NCI-H146 (cell line): ENCODE results near the gene COL5A1.
"Not testable (repeated sequence)": the region's sequence is repeated elsewhere in the genome, so short reads cannot be mapped to it uniquely, and the experiment has no call there.

Experiments
- DNase-seq: peaks from one replicate; lab custom pipeline; 2025; lab: John Stamatoyannopoulos, UW

Gene COL5A1

GRCh38 chr9:134837529-134837928 is 195.9 kb downstream of the COL5A1 start:
- DNase-seq = no peak

- no peak for DNase-seq
These were observed 197.2 kb downstream of the COL5A1 start for GRCh38 chr9:134838651-134839454.

- DNase-seq = no peak
These were observed 198.0 kb downstream of the COL5A1 start for GRCh38 chr9:134839455-134840125.

GRCh38 chr9:134840511-134840910 is 198.9 kb downstream of the COL5A1 start:
- DNase-seq = no peak

- no peak for DNase-seq
These were observed 199.7 kb downstream of the COL5A1 start for GRCh38 chr9:134841180-134841904.

GRCh38 chr9:134842321-134842720 is 200.7 kb downstream of the COL5A1 start:
- no peak for DNase-seq

- no peak for DNase-seq
These were observed 202.1 kb downstream of the COL5A1 start for GRCh38 chr9:134843740-134844139.

- no peak for DNase-seq
These were observed 203.2 kb downstream of the COL5A1 start for GRCh38 chr9:134844821-134845220.

GRCh38 chr9:134846187-134846586 is 204.6 kb downstream of the COL5A1 start:
- no peak for DNase-seq

GRCh38 chr9:134846699-134847098 is 205.1 kb downstream of the COL5A1 start:
- DNase-seq = no peak

- no peak for DNase-seq
These were observed 205.5 kb downstream of the COL5A1 start for GRCh38 chr9:134847138-134847537.

GRCh38 chr9:134847752-134848432 is 206.3 kb downstream of the COL5A1 start:
- DNase-seq = no peak

- no peak for DNase-seq
These were observed 206.9 kb downstream of the COL5A1 start for GRCh38 chr9:134848504-134848903.

GRCh38 chr9:134850611-134851010 is 209.0 kb downstream of the COL5A1 start:
- no peak for DNase-seq

GRCh38 chr9:134851020-134851419 is 209.4 kb downstream of the COL5A1 start:
- no peak for DNase-seq

GRCh38 chr9:134852906-134853654 is 211.5 kb downstream of the COL5A1 start:
- no peak for DNase-seq

GRCh38 chr9:134853893-134854292 is 212.3 kb downstream of the COL5A1 start:
- DNase-seq = no peak

- DNase-seq = no peak
These were observed 213.0 kb downstream of the COL5A1 start for GRCh38 chr9:134854541-134854981.

- no peak for DNase-seq
These were observed 213.8 kb downstream of the COL5A1 start for GRCh38 chr9:134855231-134855899.

GRCh38 chr9:134855900-134856377 is 214.3 kb downstream of the COL5A1 start:
- DNase-seq = no peak

- DNase-seq = not testable (repeated sequence)
These were observed 215.8 kb downstream of the COL5A1 start for GRCh38 chr9:134857451-134857850.
